ENCODE results near the gene MAP6D1.
"Not testable (repeated sequence)": the region's sequence is repeated elsewhere in the genome, so short reads cannot be mapped to it uniquely, and the experiment has no call there.

MAP6D1 gene

DNA sequence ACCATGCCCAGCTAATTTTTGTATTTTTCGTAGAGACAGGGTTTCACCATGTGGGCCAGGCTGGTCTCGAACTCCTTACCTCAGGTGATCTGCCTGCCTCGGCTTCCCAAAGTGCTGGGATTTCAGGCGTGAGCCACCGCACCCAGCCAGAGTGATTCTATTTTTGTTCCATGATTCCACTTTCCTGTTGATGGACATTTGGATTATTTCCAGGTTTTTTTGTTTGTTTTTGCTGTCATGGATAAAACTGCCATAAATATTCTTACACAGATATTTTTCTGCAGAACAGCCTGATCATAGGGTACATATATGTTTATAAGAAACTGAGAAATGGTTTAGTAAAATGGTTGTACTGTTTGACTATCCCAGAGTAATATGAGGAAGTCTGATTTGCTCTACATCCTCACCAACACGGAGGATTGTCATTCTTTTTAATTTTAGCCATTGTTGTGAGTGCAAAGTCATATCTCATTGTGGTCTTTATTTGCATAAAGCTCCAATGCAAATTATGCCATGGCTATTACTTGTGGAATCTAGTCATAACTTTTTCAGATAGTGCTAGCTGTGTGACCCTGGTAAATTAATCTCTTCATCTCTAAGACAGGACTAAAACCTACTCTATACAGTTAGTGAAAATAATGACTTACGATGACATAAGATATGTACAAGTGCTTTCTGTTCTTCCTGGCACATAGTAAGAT lies 42.7 kb downstream of the MAP6D1 start:
- TF ChIP-seq, protein P1, sequence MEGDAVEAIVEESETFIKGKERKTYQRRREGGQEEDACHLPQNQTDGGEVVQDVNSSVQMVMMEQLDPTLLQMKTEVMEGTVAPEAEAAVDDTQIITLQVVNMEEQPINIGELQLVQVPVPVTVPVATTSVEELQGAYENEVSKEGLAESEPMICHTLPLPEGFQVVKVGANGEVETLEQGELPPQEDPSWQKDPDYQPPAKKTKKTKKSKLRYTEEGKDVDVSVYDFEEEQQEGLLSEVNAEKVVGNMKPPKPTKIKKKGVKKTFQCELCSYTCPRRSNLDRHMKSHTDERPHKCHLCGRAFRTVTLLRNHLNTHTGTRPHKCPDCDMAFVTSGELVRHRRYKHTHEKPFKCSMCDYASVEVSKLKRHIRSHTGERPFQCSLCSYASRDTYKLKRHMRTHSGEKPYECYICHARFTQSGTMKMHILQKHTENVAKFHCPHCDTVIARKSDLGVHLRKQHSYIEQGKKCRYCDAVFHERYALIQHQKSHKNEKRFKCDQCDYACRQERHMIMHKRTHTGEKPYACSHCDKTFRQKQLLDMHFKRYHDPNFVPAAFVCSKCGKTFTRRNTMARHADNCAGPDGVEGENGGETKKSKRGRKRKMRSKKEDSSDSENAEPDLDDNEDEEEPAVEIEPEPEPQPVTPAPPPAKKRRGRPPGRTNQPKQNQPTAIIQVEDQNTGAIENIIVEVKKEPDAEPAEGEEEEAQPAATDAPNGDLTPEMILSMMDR (IDR thresholded peaks at IDR 0.05; ENCODE audit: low read depth, low read length, missing control alignments): no peak
- no peak overlapping the region for H3K4me3 ChIP-seq (ENCODE audit: low read depth, low read length)
- in situ Hi-C loops (cut with HindIII; ENCODE audit: low sequenced_read_pairs): no loop called here
- DNase-seq (ENCODE audit: low read depth): no peak

- TF ChIP-seq, protein P1 (IDR thresholded peaks at IDR 0.05; ENCODE audit: low read depth, low read length, missing control alignments): no peak
- DNase-seq (ENCODE audit: low read depth): no peak
- H3K4me3 ChIP-seq (ENCODE audit: low read depth, low read length): no peak overlapping the region
- in situ Hi-C loops (cut with HindIII; ENCODE audit: low sequenced_read_pairs): no loop called here
Measured at GRCh38 chr3:183781246-183781645, 44.1 kb downstream of the MAP6D1 start.

DNA sequence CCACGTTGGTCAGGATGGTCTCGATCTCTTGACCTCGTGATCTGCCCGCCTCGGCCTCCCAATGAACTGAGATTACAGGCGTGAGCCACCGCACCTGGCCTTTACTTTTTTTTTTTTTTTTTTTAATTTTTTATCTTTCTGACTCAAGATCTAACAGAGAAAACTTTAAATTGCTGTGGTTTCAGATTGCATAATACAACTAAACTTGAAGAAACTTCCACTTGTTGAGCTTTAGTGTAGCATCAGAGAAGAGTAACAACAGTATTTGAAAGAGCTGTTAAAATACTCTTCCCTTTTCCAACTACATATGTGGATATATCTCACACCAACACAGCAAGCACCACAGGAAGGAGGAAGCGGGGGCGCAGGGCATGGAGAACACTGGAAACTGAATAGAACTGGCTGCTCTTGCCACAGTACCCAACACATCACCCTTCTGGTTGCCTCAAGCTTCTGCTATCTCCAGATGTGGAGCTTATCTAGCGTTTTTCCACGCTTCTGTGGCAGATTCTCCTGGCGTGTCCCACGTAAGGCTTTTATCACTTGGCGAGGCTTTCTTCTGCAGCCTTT lies 45.4 kb downstream of the MAP6D1 start:
- no peak overlapping the region for H3K4me3 ChIP-seq (ENCODE audit: low read depth, low read length)
- in situ Hi-C loops (cut with HindIII; ENCODE audit: low sequenced_read_pairs): no loop called here
- TF ChIP-seq, protein P1 (IDR thresholded peaks at IDR 0.05; ENCODE audit: low read depth, low read length, missing control alignments): no peak
- no peak for DNase-seq (ENCODE audit: low read depth)

DNA sequence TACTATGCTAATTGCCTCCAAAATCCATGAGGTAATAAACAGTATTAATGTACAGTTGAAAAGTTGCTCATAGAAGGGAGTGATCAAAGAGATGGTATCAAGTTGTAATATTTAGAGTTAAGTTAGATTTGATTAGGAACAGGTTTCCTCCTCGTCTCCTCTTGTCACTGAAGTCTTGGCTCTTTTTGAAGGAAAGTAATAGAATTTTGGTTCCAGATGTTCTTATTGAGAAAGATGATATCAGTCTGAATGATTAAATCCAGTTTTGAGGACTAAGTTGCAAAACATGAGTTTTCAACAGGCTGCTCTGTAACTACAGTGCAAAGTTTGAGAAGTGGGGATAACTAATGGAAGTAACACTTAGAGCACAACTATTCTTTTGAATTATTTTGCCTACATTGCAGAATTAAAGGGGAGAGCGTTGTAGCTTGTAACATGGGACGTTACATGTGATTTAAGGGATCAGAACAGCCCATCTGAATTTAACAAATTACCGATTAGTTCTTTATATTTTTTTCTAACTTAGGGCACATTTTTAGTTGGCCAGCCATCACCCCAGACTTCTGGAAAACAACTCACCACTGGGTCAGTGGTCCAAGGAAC lies 48.3 kb downstream of the MAP6D1 start:
- TF ChIP-seq, protein P1 (IDR thresholded peaks at IDR 0.05; ENCODE audit: low read depth, low read length, missing control alignments): no peak
- in situ Hi-C loops (cut with HindIII; ENCODE audit: low sequenced_read_pairs): no loop called here
- no peak for DNase-seq (ENCODE audit: low read depth)
- H3K4me3 ChIP-seq (ENCODE audit: low read depth, low read length): no peak overlapping the region

- DNase-seq (ENCODE audit: low read depth); H3K4me3 ChIP-seq (ENCODE audit: low read depth, low read length); in situ Hi-C loops (cut with HindIII; ENCODE audit: low sequenced_read_pairs): not testable (repeated sequence)
Measured at GRCh38 chr3:183776451-183776850, 48.9 kb downstream of the MAP6D1 start.

GRCh38 chr3:183775781-183776180 lies 49.6 kb downstream of the MAP6D1 start:
- in situ Hi-C loops (cut with HindIII; ENCODE audit: low sequenced_read_pairs): no loop called here
- DNase-seq (ENCODE audit: low read depth): no peak
- no peak overlapping the region for H3K4me3 ChIP-seq (ENCODE audit: low read depth, low read length)
- TF ChIP-seq, protein P1 (IDR thresholded peaks at IDR 0.05; ENCODE audit: low read depth, low read length, missing control alignments): no peak

GRCh38 chr3:183774631-183775030 lies 50.7 kb downstream of the MAP6D1 start:
- no peak overlapping the region for H3K4me3 ChIP-seq (ENCODE audit: low read depth, low read length)
- TF ChIP-seq, protein P1 (IDR thresholded peaks at IDR 0.05; ENCODE audit: low read depth, low read length, missing control alignments): no peak
- DNase-seq (ENCODE audit: low read depth): no peak
- in situ Hi-C loops (cut with HindIII; ENCODE audit: low sequenced_read_pairs): no loop called here

Measured in astrocyte of the cerebellum (primary cell).